ENCODE data around the gene PPARG. TPM values are rescaled to one million over a fixed set of nuclear protein-coding genes. Genes with fewer than 3 reads are reported as not detected.
"Not testable (repeated sequence)": the region's sequence is repeated elsewhere in the genome, so short reads cannot be mapped to it uniquely, and the experiment has no call there.

PPARG gene
- total RNA-seq, 1 donor from 2014 or later, result 80.7 TPM

DNA sequence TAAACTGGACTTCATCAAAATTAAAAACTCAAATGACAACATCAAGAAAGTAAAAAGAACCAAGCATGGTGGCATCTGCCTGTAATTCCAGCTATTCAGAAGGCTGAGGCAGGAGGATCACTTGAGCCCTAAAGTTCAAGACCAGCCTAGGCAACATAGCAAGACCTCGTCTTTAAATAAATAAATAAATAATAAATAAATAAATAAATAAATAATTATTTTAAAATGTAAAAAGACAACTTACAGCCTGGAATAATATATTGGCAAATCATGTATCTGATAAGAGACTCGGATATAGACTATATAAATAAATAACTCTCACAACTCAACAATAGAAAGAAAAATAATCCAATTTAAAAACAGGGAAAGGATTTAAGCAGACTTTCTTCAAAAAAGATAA lies 4.3 kb upstream of the PPARG start:
- Histone ChIP-seq H3K36me3 (no peaks in the 10 kb centered on the region), H3K9me3 (no peaks in the 10 kb centered on the region), H3K27me3 (peaks cover 17% of the 10 kb centered on the region), H3K4me3 (no peak overlapping the region), H3K27ac (no peak overlapping the region), H3K4me1 (no peaks in the 10 kb centered on the region)
- no peak for DNase-seq
- ATAC-seq, result no peak
- TF ChIP-seq, protein P1, sequence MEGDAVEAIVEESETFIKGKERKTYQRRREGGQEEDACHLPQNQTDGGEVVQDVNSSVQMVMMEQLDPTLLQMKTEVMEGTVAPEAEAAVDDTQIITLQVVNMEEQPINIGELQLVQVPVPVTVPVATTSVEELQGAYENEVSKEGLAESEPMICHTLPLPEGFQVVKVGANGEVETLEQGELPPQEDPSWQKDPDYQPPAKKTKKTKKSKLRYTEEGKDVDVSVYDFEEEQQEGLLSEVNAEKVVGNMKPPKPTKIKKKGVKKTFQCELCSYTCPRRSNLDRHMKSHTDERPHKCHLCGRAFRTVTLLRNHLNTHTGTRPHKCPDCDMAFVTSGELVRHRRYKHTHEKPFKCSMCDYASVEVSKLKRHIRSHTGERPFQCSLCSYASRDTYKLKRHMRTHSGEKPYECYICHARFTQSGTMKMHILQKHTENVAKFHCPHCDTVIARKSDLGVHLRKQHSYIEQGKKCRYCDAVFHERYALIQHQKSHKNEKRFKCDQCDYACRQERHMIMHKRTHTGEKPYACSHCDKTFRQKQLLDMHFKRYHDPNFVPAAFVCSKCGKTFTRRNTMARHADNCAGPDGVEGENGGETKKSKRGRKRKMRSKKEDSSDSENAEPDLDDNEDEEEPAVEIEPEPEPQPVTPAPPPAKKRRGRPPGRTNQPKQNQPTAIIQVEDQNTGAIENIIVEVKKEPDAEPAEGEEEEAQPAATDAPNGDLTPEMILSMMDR (IDR thresholded peaks at IDR 0.05), result no peak
- intact Hi-C loops (cut with DNase I), result no loop called here

DNA sequence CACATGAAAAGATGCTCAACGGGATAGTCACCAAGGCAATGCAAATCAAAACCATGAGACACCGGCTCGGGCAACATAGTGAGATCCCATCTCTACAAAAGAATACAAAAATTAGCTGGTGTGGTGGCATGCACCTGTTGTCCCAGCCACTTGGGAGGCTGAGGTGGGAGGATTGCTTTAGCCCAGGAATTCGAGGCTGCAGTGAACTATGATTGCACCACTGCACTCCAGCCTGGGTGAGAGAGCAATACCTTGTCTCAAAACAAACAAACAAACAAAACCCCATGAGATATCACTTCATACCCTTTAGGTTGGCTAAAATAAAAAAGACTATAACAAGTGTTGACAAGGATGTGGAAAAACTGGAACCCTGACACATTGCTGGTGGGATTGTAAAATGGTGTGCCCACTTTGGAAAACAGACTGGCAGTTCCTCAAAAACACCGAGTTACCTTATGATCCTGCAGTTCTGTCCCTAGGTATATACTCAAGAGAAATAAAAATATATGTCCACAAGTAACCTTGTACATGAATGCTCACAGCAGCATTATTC lies 3.8 kb upstream of the PPARG start:
- H3K27me3 ChIP-seq, result peaks cover 17% of the 10 kb centered on the region
- no peak for DNase-seq

DNA sequence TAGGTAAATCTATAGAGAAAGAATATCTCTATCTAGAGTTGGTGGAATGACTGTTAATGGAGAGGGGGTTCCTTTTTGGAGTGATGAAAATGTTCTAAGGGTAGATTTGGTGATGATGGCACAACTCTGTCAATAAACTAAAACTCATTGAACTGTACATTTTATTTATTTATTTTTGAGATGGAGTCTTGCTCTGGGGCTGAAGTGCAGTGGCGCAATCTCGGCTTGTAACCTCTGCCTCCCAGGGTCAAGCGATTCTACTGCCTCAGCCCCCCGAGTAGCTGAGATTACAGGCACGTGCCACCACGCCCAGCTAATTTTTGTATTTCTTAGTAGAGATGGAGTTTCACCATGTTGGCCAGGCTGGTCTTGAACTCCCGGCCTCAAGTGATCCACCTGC lies 3.1 kb upstream of the PPARG start:
- H3K4me1 ChIP-seq; intact Hi-C loops (cut with DNase I); H3K4me3 ChIP-seq; DNase-seq; ATAC-seq; H3K27ac ChIP-seq; H3K9me3 ChIP-seq; H3K36me3 ChIP-seq: not testable (repeated sequence)
- H3K27me3 ChIP-seq, result peaks cover 17% of the 10 kb centered on the region

More for the DNA sequence above, 3.8 kb upstream of the PPARG start:
- TF ChIP-seq, protein P1 (IDR thresholded peaks at IDR 0.05), result no peak
- intact Hi-C loops (cut with DNase I), result no loop called here
- H3K9me3 ChIP-seq, result no peaks in the 10 kb centered on the region
- no peak overlapping the region for H3K4me3 ChIP-seq
- no peaks in the 10 kb centered on the region for H3K36me3 ChIP-seq
- ATAC-seq, result no peak
- H3K4me1 ChIP-seq, result no peaks in the 10 kb centered on the region
- H3K27ac ChIP-seq, result no peak overlapping the region

DNA sequence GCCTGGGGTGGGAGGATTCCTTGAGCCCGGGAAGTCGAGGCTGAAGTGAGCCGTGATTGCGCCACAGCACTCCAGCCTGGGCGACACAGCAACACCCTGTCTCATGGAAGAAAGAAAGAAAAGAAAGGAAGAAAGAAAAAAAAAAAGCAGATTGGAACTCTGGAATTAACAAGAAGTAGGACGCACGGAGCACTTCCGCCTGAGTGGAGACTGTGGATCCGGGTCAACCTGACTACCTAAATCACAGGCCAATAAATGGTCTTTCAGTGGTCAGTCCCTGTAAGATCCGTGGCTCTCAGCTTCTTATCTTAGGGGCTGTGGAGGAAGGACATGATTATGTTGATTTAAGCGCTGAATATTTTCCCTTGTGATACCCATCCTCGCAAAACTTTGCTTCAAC lies 2.4 kb upstream of the PPARG start:
- intact Hi-C loops (cut with DNase I), result no loop called here
- Histone ChIP-seq H3K27ac (no peak overlapping the region), H3K4me1 (no peaks in the 10 kb centered on the region), H3K36me3 (no peaks in the 10 kb centered on the region), H3K4me3 (no peak overlapping the region), H3K27me3 (peaks cover 17% of the 10 kb centered on the region), H3K9me3 (no peaks in the 10 kb centered on the region)
- ATAC-seq, result no peak
- no peak for DNase-seq
- TF ChIP-seq, protein P1 (IDR thresholded peaks at IDR 0.05), result no peak

DNA sequence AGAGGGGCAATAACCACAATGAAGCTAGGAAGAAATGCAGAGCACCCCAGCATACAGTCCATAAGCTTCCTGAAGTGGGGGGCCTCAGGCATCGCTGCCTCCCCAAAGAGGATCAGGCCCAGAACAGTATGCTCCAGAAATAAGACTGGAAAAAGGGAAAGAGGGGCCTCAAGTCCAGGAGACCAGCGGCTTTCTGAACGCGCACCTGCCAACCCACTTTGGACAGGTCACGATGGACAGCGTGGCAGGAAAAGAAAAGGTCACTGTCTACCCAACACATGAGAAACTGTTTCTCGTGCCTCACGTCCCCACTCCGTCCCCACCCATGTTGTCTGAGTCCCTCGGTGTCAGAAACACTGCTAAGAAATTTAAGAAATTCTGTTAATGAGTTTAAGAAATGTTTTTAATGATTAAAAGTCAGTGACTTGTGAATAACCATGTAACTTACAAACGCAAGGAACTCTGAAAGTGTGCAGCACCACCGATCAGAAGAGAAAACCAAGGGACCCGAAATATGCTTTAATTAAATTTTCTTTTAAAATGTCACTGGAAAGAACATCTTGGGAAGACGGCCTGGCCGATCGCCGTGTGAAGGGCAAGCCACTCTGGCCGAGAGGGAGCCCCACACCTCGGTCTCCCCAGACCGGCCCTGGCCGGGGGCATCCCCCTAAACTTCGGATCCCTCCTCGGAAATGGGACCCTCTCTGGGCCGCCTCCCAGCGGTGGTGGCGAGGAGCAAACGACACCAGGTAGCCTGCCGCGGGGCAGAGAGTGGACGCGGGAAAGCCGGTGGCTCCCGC lies 1.7 kb upstream of the PPARG start:
- Histone ChIP-seq H3K36me3 (no peaks in the 10 kb centered on the region), H3K4me3 (peak overlapping the region; percentile 46), H3K9me3 (no peaks in the 10 kb centered on the region), H3K27ac (no peak overlapping the region), H3K4me1 (no peaks in the 10 kb centered on the region), H3K27me3 (peaks cover 17% of the 10 kb centered on the region)
- DNase-seq (peak; percentile 74), ATAC-seq (no peak)
- TF ChIP-seq, protein P1 (IDR thresholded peaks at IDR 0.05), result no peak
- intact Hi-C loops (cut with DNase I), result no loop called here

DNA sequence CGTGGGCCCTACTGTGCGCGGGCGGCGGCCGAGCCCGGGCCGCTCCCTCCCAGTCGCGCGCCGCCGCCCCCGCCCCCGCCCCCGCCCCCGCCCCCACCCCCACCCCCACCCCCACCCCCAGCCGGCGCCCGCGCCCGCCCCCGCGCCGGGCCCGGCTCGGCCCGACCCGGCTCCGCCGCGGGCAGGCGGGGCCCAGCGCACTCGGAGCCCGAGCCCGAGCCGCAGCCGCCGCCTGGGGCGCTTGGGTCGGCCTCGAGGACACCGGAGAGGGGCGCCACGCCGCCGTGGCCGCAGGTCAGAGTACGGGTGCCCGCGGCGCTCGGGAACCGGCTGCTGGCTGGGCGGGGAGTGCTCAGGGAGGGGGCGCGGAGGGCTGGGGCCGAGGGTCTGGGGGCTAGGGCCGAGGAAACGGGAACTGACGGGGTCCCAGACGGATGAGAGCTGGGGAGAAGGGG lies 1.1 kb upstream of the PPARG start:
- TF ChIP-seq, protein P1 (IDR thresholded peaks at IDR 0.05), result no peak

More for the DNA sequence above, 1.1 kb upstream of the PPARG start:
- H3K36me3 ChIP-seq, result no peaks in the 10 kb centered on the region
- ATAC-seq (peak; percentile 88), DNase-seq (peak; percentile 83)
- H3K27me3 ChIP-seq, result peaks cover 17% of the 10 kb centered on the region
- peak overlapping the region; percentile 58 for H3K4me3 ChIP-seq
- intact Hi-C loops (cut with DNase I), result no loop called here
- H3K9me3 ChIP-seq, result no peaks in the 10 kb centered on the region
- no peaks in the 10 kb centered on the region for H3K4me1 ChIP-seq
- peak overlapping the region; percentile 75 for H3K27ac ChIP-seq

All from upper lobe of right lung (tissue), 1 donor.